H1 (cell line): Measurements from ENCODE around the gene GIMD1. TPM values are rescaled to one million over a fixed set of nuclear protein-coding genes. Genes with fewer than 3 reads are reported as not detected.

ENCODE experiments used
- CTCF ChIA-PET: fragments of 300-600 bp; sonication (Branson Sonifier 250); formaldehyde crosslinking; loops from one replicate; lab custom pipeline; 2021; ENCODE audit not compliant: partially characterized antibody; lab: Charles Lee
- POLR2A ChIA-PET: fragments of 300-600 bp; sonication (Branson Sonifier 250); formaldehyde crosslinking; loops from one replicate; lab custom pipeline; 2021; ENCODE audit warnings: inconsistent platforms; ENCODE audit not compliant: partially characterized antibody; lab: Charles Lee
- DNase-seq, 2 experiments: peaks; one replicate each; pipeline versions ENCODE4 v3.0.0 to v3.0.0-alpha.2; 2010 to 2022; ENCODE audit warnings: low spot score in 2 of 2, low read depth in 1 of 2, mixed read lengths in 1 of 2
- FAIRE-seq: peaks from 2 replicates; lab custom pipeline; 2011; peaks lifted over from hg19 to GRCh38; lab: Jason Lieb, UNC
- H2AFZ ChIP-seq: 2 replicates; pipeline ENCODE4 v1.8.1; 2012; ENCODE audit warnings: low read length, inconsistent platforms
- H2AK5ac ChIP-seq: 2 replicates; pipeline ENCODE4 v1.6.1; 2013; ENCODE audit warnings: low read depth, low read length
- H2BK120ac ChIP-seq: replicated peaks from 2 replicates; pipeline ENCODE3; 2013; ENCODE audit warnings: low read depth, low read length, inconsistent platforms
- H2BK12ac ChIP-seq: 2 replicates; pipeline ENCODE4 v1.6.1; 2013; ENCODE audit warnings: low read depth, low read length
- H2BK15ac ChIP-seq: 2 replicates; pipeline ENCODE4 v1.6.1; 2013; ENCODE audit warnings: low read length
- H2BK20ac ChIP-seq: 2 replicates; pipeline ENCODE4 v1.6.1; 2013; ENCODE audit warnings: low read length
- H2BK5ac ChIP-seq: 2 replicates; pipeline ENCODE4 v1.6.1; 2013; ENCODE audit warnings: low read depth, low read length
- H3K14ac ChIP-seq: 2 replicates; pipeline ENCODE4 v1.6.1; 2013; ENCODE audit warnings: inconsistent platforms; ENCODE audit not compliant: insufficient read length
- H3K18ac ChIP-seq: 2 replicates; pipeline ENCODE4 v1.6.1; 2013; ENCODE audit warnings: low read length; ENCODE audit errors: extremely low read depth
- H3K23ac ChIP-seq: 2 replicates; pipeline ENCODE4 v1.6.1; 2013; ENCODE audit warnings: inconsistent platforms; ENCODE audit not compliant: insufficient read length
- H3K23me2 ChIP-seq: 2 replicates; pipeline ENCODE4 v1.6.1; 2013; ENCODE audit warnings: low read depth, low read length
- H3K27ac ChIP-seq: 2 replicates; pipeline ENCODE4 v1.6.1; 2011; ENCODE audit warnings: low read depth, low read length, inconsistent platforms
- H3K27me3 ChIP-seq, 4 experiments: replicated peaks in 1 of 4; 1 replicate in 1 of 4; 2 replicates in 3 of 4; pipeline versions ENCODE4 v1.6.1 to v1.8.1; 2011 to 2013; ENCODE audit warnings: low read length in 3 of 4, mild to moderate bottlenecking in 3 of 4, inconsistent platforms in 2 of 4, mixed read lengths in 2 of 4, moderate library complexity in 1 of 4; ENCODE audit not compliant: control insufficient read depth in 3 of 4, insufficient read depth in 3 of 4; ENCODE audit errors: extremely low read depth in 1 of 4
- H3K36me3 ChIP-seq, 4 experiments: 2 replicates each; pipeline versions ENCODE4 v1.6.1 to v1.8.1; 2011 to 2013; ENCODE audit warnings: mild to moderate bottlenecking in 4 of 4, low read length in 3 of 4, moderate library complexity in 2 of 4, control low read depth in 1 of 4, inconsistent platforms in 1 of 4; ENCODE audit not compliant: insufficient read depth in 4 of 4, control insufficient read depth in 2 of 4
- H3K4ac ChIP-seq: replicated peaks from 2 replicates; pipeline ENCODE3; 2013; ENCODE audit warnings: low read length, low read depth, mixed read lengths, inconsistent platforms; ENCODE audit not compliant: insufficient read length
- H3K4me1 ChIP-seq, 4 experiments: replicated peaks in 1 of 4; 1 replicate in 1 of 4; 2 replicates in 3 of 4; pipeline versions ENCODE4 v1.6.1 to v1.8.1; 2011 to 2013; ENCODE audit warnings: low read length in 3 of 4, inconsistent platforms in 2 of 4, mixed read lengths in 1 of 4; ENCODE audit not compliant: insufficient read depth in 4 of 4, control insufficient read depth in 3 of 4
- H3K4me2 ChIP-seq, 2 experiments: 2 replicates each; pipeline versions ENCODE4 v1.6.1 to v1.8.1; 2011 to 2013; ENCODE audit warnings: low read depth in 2 of 2, low read length in 2 of 2, control low read depth in 1 of 2, inconsistent platforms in 1 of 2, mild to moderate bottlenecking in 1 of 2; ENCODE audit not compliant: insufficient read depth in 1 of 2
- H3K4me3 ChIP-seq, 4 experiments: fragments of 200-600, 300-600 bp in 1 of 4; sonication (generic), shearing (Covaris generic), sonication (Bioruptor Twin) in 1 of 4; 2 replicates each; pipeline versions ENCODE4 v1.5.1 to v1.8.1; 2011 to 2016; ENCODE audit warnings: low read length in 4 of 4, low read depth in 3 of 4, control low read depth in 2 of 4, inconsistent platforms in 2 of 4, mild to moderate bottlenecking in 2 of 4, mixed read lengths in 1 of 4, moderate library complexity in 1 of 4; ENCODE audit not compliant: insufficient read depth in 2 of 4; ENCODE audit errors: extremely low read depth in 1 of 4
- H3K56ac ChIP-seq: replicated peaks from 2 replicates; pipeline ENCODE3; 2013; ENCODE audit warnings: low read depth, mild to moderate bottlenecking, mixed read lengths, low read length, inconsistent platforms; ENCODE audit not compliant: insufficient read length
- H3K79me1 ChIP-seq: 2 replicates; pipeline ENCODE4 v1.6.1; 2013; ENCODE audit warnings: low read depth, low read length, control low read depth
- H3K79me2 ChIP-seq, 2 experiments: 2 replicates each; pipeline versions ENCODE4 v1.6.1 to v1.8.1; 2012 to 2013; ENCODE audit warnings: low read length in 2 of 2, mild to moderate bottlenecking in 2 of 2, inconsistent platforms in 1 of 2; ENCODE audit not compliant: insufficient read depth in 2 of 2, control insufficient read depth in 1 of 2
- H3K9ac ChIP-seq, 4 experiments: replicated peaks in 1 of 4; 1 replicate in 1 of 4; 2 replicates in 3 of 4; pipeline versions ENCODE4 v1.6.1 to v1.8.1; 2011 to 2013; ENCODE audit warnings: low read depth in 3 of 4, low read length in 3 of 4, control low read depth in 2 of 4, mild to moderate bottlenecking in 2 of 4, moderate library complexity in 2 of 4, inconsistent platforms in 1 of 4; ENCODE audit errors: extremely low read depth in 1 of 4
- H3K9me3 ChIP-seq, 2 experiments: 2 replicates each; pipeline versions ENCODE4 v1.6.1 to v1.8.1; 2012 to 2013; ENCODE audit warnings: mild to moderate bottlenecking in 2 of 2, moderate library complexity in 2 of 2, control low read depth in 1 of 2, inconsistent platforms in 1 of 2, low read depth in 1 of 2, low read length in 1 of 2, mixed read lengths in 1 of 2; ENCODE audit not compliant: insufficient read depth in 2 of 2
- H4K20me1 ChIP-seq, 2 experiments: replicated peaks in 1 of 2; 2 replicates each; pipeline versions ENCODE3 to v1.8.1; 2011 to 2013; ENCODE audit warnings: inconsistent platforms in 2 of 2, low read length in 2 of 2, mild to moderate bottlenecking in 1 of 2; ENCODE audit not compliant: insufficient read depth in 2 of 2, control insufficient read depth in 1 of 2
- H4K5ac ChIP-seq: 2 replicates; pipeline ENCODE4 v1.6.1; 2013; ENCODE audit warnings: low read length, low read depth, mixed read lengths, inconsistent platforms; ENCODE audit not compliant: insufficient read length
- H4K8ac ChIP-seq: 2 replicates; pipeline ENCODE4 v1.8.0; 2013; ENCODE audit warnings: mild to moderate bottlenecking, moderate library complexity, low read length, inconsistent platforms; ENCODE audit not compliant: insufficient read depth; ENCODE audit errors: extremely low read depth
- H4K91ac ChIP-seq: replicated peaks from 2 replicates; pipeline ENCODE3; 2013; ENCODE audit warnings: low read length, mixed read lengths, inconsistent platforms; ENCODE audit not compliant: insufficient read length
- BACH1 ChIP-seq: IDR thresholded peaks from 2 replicates; pipeline ENCODE4 v1.6.1; 2012; ENCODE audit warnings: low read length, improper control_type of control experiment
- CHD1 ChIP-seq: IDR thresholded peaks from 2 replicates; pipeline ENCODE4 v1.6.1; 2012; ENCODE audit warnings: low read depth, low read length, improper control_type of control experiment
- CHD2 ChIP-seq: IDR thresholded peaks from 2 replicates; pipeline ENCODE4 v1.6.1; 2012; ENCODE audit warnings: low read length, improper control_type of control experiment
- CREB1 ChIP-seq: IDR thresholded peaks from 2 replicates; pipeline ENCODE4 v1.6.1; 2012; ENCODE audit warnings: inconsistent platforms
- KDM1A ChIP-seq: fragments of 200-600, 300-600 bp; sonication (generic); IDR thresholded peaks from 2 replicates; pipeline ENCODE4 v1.7.1; 2016; ENCODE audit warnings: mild to moderate bottlenecking, low read length, borderline replicate concordance
- NANOG ChIP-seq: IDR thresholded peaks from 2 replicates; pipeline ENCODE4 v1.6.1; 2011; ENCODE audit warnings: low read length, low read depth, mild to moderate bottlenecking, inconsistent platforms; ENCODE audit not compliant: insufficient read depth, poor library complexity, severe bottlenecking
- RXRA ChIP-seq: IDR thresholded peaks from 2 replicates; pipeline ENCODE4 v1.6.1; 2011; ENCODE audit warnings: low read depth, mild to moderate bottlenecking, low read length, moderate library complexity; ENCODE audit not compliant: insufficient read depth
- WGBS, 2 experiments: shearing (Covaris generic) in 1 of 2; methylation state at CpG; one replicate each; pipeline versions ENCODE4 v1.1.6 to v1.1.7; 2013 to 2015; ENCODE audit warnings: low lambda C conversion rate in 2 of 2, mixed read lengths in 2 of 2, inconsistent platforms in 1 of 2, low coverage in 1 of 2, missing lambda C conversion rate in 1 of 2; ENCODE audit not compliant: insufficient replicate concordance in 2 of 2, insufficient coverage in 1 of 2, insufficient read length in 1 of 2; ENCODE audit errors: extremely low coverage in 1 of 2, missing lambda C conversion rate in 1 of 2; 5-methylcytosine and 5-hydroxymethylcytosine counted together
- polyA plus RNA-seq, 7 experiments: library from polyadenylated mRNA; depleted of rRNA in 3 of 7; stranded (reverse) in 5 of 7; unstranded in 2 of 7; fragments of >200 nt in 5 of 7; fragments of 200-250 nt in 2 of 7; gene quantifications; 1 replicate in 5 of 7; 2 replicates in 1 of 7; 4 replicates in 1 of 7; pipeline versions ENCODE4 v1.2.1 to v1.2.3, GENCODE V29; 2011 to 2013; ENCODE audit warnings: missing spikeins in 2 of 7, mixed read lengths in 2 of 7
- total RNA-seq: library from RNA; stranded (reverse); fragmentation: NEBNext Ultra II Directional; extraction: Animal tissue kit (Norgen Biotek cat#: 25700); gene quantifications from 2 replicates; pipeline ENCODE4 v1.2.1, GENCODE V29; 2021

Gene GIMD1
- total and polyA plus RNA-seq, 2 of the 8 experiments (the other 6 are each of a cell fraction or from before 2014, with no cell fraction given), result not detected

DNA sequence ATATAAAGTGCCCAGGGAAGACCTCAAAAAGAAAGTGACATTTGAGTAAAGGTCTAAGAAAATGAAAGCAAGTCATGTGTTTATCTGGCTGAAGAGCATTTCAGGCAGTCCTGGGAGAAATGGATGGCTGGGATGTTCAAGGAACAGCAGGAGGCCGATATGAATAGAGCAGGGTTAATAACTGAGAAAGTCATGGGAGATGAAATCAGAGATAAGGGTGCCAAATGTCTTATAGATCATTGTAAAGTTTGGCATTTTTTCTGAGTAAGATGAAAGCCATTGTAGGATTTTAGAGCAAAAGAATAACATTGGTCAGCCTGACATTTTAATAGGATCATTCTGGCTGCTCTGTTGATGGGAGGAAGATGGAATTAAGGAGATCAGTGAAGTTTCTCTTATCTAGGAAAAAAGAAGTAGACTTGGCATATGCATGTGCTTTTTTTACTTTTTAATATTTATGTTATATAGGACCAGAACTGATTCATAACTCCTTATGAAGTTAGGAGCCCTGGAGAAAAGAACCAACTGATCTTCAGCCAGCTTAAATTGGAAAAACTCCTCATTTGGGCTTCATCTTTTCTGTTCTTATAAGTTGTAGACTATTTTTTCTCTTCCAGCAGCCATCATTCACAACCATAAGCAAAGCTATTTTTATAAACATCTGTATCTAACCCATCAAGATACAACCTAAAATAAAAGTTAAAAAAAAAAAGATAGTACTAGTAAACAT is 33.7 kb downstream of the GIMD1 start:
- POLR2A ChIA-PET, result no interaction called here
- 100% methylated on average over 1 of the region's 1 CpG; no CpG with 5 or more reads in 1 of the 2 experiments for WGBS, 2 experiments
- peaks cover 4 to 45% (median 24%) of the 10 kb centered on the region in 4 experiments for H3K36me3 ChIP-seq
- TF ChIP-seq KDM1A (no peak), CHD1 (no peak), CREB1 (no peak), NANOG (no peak), BACH1 (no peak), RXRA (no peak), CHD2 (no peak)

More for the DNA sequence above, 33.7 kb downstream of the GIMD1 start:
- Histone ChIP-seq H2BK120ac (no peak overlapping the region), H4K5ac (no peak overlapping the region), H4K91ac (no peak overlapping the region), H2AK5ac (no peak overlapping the region), H3K18ac (no peak overlapping the region), H3K9me3 (no peaks in the 10 kb centered on the region), H2BK15ac (no peak overlapping the region), H3K4me3 (no peak overlapping the region), H3K79me1 (no peaks in the 10 kb centered on the region), H3K4me1 (no peaks in the 10 kb centered on the region), H3K27me3 (no peaks in the 10 kb centered on the region), H2BK5ac (no peak overlapping the region), H2BK12ac (no peak overlapping the region), H4K8ac (no peak overlapping the region), H3K56ac (no peak overlapping the region), H3K14ac (no peak overlapping the region), H3K23me2 (no peaks in the 10 kb centered on the region), H3K27ac (no peak overlapping the region), H4K20me1 (peaks cover 0 to 1% of the 10 kb centered on the region in 2 experiments), H3K79me2 (no peaks in the 10 kb centered on the region), H3K23ac (no peak overlapping the region), H3K4me2 (no peak overlapping the region), H3K4ac (no peak overlapping the region), H2AFZ (no peak overlapping the region), H2BK20ac (no peak overlapping the region), H3K9ac (no peak overlapping the region)
- DNase-seq (no peak), FAIRE-seq (no peak)
- CTCF ChIA-PET, result interaction anchor here (0.7 to 1.5 kb wide), 2 partner anchors 14 to 74 kb away, joined by 3 read pairs; no protein-coding TSS in a partner anchor
